ENCODE data around the gene CD209.
"Not testable (repeated sequence)": the region's sequence is repeated elsewhere in the genome, so short reads cannot be mapped to it uniquely, and the experiment has no call there.

CD209 gene

DNA sequence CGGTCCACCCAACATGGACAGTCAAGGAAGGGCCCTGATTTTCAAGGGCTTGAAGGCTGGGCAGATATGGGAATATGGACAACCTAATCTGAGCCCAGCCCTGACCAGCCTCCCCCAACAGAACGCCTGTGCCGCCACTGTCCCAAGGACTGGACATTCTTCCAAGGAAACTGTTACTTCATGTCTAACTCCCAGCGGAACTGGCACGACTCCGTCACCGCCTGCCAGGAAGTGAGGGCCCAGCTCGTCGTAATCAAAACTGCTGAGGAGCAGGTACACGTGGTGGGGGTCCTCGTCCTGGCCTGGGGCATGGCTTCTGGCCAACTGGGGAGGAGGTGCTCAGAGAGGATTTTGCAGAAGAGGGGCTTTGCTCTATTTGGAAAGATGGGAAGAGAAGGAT lies 19.2 kb upstream of the CD209 start:
- H3K4me3 ChIP-seq (ENCODE audit: low read depth, low read length), result no peak overlapping the region
- no peaks in the 10 kb centered on the region for H3K4me1 ChIP-seq (ENCODE audit: control insufficient read depth, insufficient read depth, low read length)
- CTCF ChIA-PET, result no interaction called here
- H3K9me3 ChIP-seq (ENCODE audit: control insufficient read depth, insufficient read depth, low read depth, low read length), result no peaks in the 10 kb centered on the region
- TF ChIP-seq ZNF155 (tag by site-specific recombination; IDR thresholded peaks at IDR 0.05) (no peak), ZNF140 (tag by site-specific recombination; IDR thresholded peaks at IDR 0.05) (no peak), ZNF843 (tag by site-specific recombination; IDR thresholded peaks at IDR 0.05) (no peak), ZNF664 (tag by site-specific recombination; IDR thresholded peaks at IDR 0.05) (no peak), ZNF114 (tag by site-specific recombination; IDR thresholded peaks at IDR 0.05) (no peak), GLI4 (tag by site-specific recombination; IDR thresholded peaks at IDR 0.05) (no peak), ZNF146 (tag by site-specific recombination; IDR thresholded peaks at IDR 0.05) (no peak), IKZF3 (tag by site-specific recombination; IDR thresholded peaks at IDR 0.05) (no peak), ZNF223 (tag by site-specific recombination; IDR thresholded peaks at IDR 0.05) (no peak), ZNF404 (tag by site-specific recombination; IDR thresholded peaks at IDR 0.05) (no peak), ZFP41 (tag by site-specific recombination; IDR thresholded peaks at IDR 0.05; ENCODE audit: borderline replicate concordance) (no peak), TRIM28 (IDR thresholded peaks at IDR 0.05; ENCODE audit: borderline replicate concordance, low read length) (no peak), ZNF76 (tag by site-specific recombination; IDR thresholded peaks at IDR 0.05; ENCODE audit: borderline replicate concordance, low read depth) (no peak), ZNF707 (tag by site-specific recombination; IDR thresholded peaks at IDR 0.05) (no peak), ZNF341 (tag by site-specific recombination; IDR thresholded peaks at IDR 0.05; ENCODE audit: low read depth) (no peak), OVOL3 (tag by site-specific recombination; IDR thresholded peaks at IDR 0.05) (no peak), ZNF530 (tag by site-specific recombination; IDR thresholded peaks at IDR 0.05; ENCODE audit: low read depth) (no peak)
- TF ChIP-seq, protein P1, sequence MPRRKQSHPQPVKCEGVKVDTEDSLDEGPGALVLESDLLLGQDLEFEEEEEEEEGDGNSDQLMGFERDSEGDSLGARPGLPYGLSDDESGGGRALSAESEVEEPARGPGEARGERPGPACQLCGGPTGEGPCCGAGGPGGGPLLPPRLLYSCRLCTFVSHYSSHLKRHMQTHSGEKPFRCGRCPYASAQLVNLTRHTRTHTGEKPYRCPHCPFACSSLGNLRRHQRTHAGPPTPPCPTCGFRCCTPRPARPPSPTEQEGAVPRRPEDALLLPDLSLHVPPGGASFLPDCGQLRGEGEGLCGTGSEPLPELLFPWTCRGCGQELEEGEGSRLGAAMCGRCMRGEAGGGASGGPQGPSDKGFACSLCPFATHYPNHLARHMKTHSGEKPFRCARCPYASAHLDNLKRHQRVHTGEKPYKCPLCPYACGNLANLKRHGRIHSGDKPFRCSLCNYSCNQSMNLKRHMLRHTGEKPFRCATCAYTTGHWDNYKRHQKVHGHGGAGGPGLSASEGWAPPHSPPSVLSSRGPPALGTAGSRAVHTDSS (tag by site-specific recombination; IDR thresholded peaks at IDR 0.05), result no peak
- POLR2A ChIA-PET, result interaction anchor here (0.6 to 1.1 kb wide), 2 partner anchors 17 to 451 kb away, joined by 3 read pairs; no protein-coding TSS in a partner anchor
- H3K36me3 ChIP-seq (ENCODE audit: control insufficient read depth in 2 of 2, insufficient read depth in 1 of 2, low read length in 2 of 2), result no peaks in the 10 kb centered on the region
- no peak overlapping the region for H3K27ac ChIP-seq (ENCODE audit: extremely low read depth, low read depth, low read length)

DNA sequence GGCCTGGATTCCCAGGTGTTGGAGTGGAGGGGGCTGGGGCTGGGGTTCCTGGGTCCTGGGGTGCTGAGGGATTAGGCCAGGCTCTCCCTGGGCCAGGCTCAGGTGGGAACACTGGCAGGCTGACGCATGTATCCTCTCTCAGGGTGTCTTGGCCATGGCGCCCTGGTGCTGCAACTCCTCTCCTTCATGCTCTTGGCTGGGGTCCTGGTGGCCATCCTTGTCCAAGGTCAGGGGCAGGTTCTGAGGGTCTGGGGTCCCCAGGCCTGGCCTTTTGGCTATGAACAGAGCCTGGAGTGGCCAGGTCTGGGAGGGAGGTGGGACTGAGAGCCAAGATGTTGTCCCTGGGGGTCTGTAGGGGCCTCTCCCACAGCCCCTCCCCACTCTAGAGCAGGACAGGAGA lies 17.7 kb upstream of the CD209 start:
- H3K9me3 ChIP-seq (ENCODE audit: control insufficient read depth, insufficient read depth, low read depth, low read length); H3K27ac ChIP-seq (ENCODE audit: extremely low read depth, low read depth, low read length); CTCF ChIA-PET; H3K4me1 ChIP-seq (ENCODE audit: control insufficient read depth, insufficient read depth, low read length); H3K4me3 ChIP-seq (ENCODE audit: low read depth, low read length); H3K36me3 ChIP-seq (ENCODE audit: control insufficient read depth in 2 of 2, insufficient read depth in 1 of 2, low read length in 2 of 2); POLR2A ChIA-PET: not testable (repeated sequence)

DNA sequence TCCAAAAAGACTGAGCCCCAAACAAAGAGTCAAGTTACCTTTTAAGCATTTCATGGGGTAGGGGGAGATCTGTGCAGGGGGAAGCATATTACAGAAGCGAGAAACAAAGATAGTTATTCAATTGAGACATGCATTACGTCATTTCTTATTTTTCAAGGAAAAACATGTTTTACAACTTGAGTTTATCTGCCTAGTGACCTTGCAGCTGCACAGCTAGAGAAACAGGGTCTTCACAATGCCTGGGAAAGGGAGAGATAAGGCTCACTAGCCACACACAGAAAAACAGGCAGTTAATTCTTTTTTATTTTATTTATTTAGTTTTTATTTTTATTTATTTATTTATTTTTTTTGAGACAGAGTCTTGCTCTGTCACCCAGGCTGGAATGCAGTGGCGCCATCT lies 16.8 kb upstream of the CD209 start:
- H3K36me3 ChIP-seq (ENCODE audit: control insufficient read depth in 2 of 2, insufficient read depth in 1 of 2, low read length in 2 of 2); H3K27ac ChIP-seq (ENCODE audit: extremely low read depth, low read depth, low read length); H3K4me3 ChIP-seq (ENCODE audit: low read depth, low read length); CTCF ChIA-PET; H3K4me1 ChIP-seq (ENCODE audit: control insufficient read depth, insufficient read depth, low read length); H3K9me3 ChIP-seq (ENCODE audit: control insufficient read depth, insufficient read depth, low read depth, low read length); POLR2A ChIA-PET: not testable (repeated sequence)

DNA sequence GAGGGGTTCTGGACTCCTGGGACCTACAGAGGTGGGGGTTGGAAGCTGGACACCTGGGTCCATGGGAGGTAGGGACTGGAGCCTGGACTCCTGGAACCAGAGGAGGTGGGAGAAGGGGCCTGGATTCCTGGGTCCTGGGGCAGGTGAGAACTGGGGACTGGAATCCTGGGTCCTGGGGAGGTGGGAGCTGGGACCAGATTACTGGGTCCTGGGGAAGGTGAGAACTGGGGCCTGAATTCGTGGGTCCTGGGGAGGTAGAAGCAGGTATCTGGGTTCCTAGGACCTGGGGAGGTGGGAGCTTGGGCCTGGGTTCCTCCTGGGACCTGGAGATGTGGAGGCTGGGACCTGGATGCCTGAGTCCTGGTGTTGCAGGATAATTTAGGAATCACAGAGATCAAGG lies 16.4 kb upstream of the CD209 start:
- Histone ChIP-seq H3K4me1 (ENCODE audit: control insufficient read depth, insufficient read depth, low read length) (no peaks in the 10 kb centered on the region), H3K36me3 (ENCODE audit: control insufficient read depth in 2 of 2, insufficient read depth in 1 of 2, low read length in 2 of 2) (no peaks in the 10 kb centered on the region), H3K9me3 (ENCODE audit: control insufficient read depth, insufficient read depth, low read depth, low read length) (no peaks in the 10 kb centered on the region), H3K27ac (ENCODE audit: extremely low read depth, low read depth, low read length) (no peak overlapping the region), H3K4me3 (ENCODE audit: low read depth, low read length) (no peak overlapping the region)
- ChIA-PET CTCF (no interaction called here), POLR2A (no interaction called here)
- TF ChIP-seq ZNF37A (tag by site-specific recombination; IDR thresholded peaks at IDR 0.05) (no peak), ZBTB8A (tag by site-specific recombination; IDR thresholded peaks at IDR 0.05) (no peak), GLI4 (tag by site-specific recombination; IDR thresholded peaks at IDR 0.05) (no peak), ZBTB20 (tag by site-specific recombination; IDR thresholded peaks at IDR 0.05) (no peak), ZNF629 (tag by site-specific recombination; IDR thresholded peaks at IDR 0.05) (no peak), ZSCAN16 (tag by site-specific recombination; IDR thresholded peaks at IDR 0.05) (no peak), ZFP37 (tag by site-specific recombination; IDR thresholded peaks at IDR 0.05) (no peak), ZEB2 (tag by site-specific recombination; IDR thresholded peaks at IDR 0.05) (no peak)
- TF ChIP-seq, protein P2, sequence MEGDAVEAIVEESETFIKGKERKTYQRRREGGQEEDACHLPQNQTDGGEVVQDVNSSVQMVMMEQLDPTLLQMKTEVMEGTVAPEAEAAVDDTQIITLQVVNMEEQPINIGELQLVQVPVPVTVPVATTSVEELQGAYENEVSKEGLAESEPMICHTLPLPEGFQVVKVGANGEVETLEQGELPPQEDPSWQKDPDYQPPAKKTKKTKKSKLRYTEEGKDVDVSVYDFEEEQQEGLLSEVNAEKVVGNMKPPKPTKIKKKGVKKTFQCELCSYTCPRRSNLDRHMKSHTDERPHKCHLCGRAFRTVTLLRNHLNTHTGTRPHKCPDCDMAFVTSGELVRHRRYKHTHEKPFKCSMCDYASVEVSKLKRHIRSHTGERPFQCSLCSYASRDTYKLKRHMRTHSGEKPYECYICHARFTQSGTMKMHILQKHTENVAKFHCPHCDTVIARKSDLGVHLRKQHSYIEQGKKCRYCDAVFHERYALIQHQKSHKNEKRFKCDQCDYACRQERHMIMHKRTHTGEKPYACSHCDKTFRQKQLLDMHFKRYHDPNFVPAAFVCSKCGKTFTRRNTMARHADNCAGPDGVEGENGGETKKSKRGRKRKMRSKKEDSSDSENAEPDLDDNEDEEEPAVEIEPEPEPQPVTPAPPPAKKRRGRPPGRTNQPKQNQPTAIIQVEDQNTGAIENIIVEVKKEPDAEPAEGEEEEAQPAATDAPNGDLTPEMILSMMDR (tag by site-specific recombination; IDR thresholded peaks at IDR 0.05), result no peak
- TF ChIP-seq, protein P3, sequence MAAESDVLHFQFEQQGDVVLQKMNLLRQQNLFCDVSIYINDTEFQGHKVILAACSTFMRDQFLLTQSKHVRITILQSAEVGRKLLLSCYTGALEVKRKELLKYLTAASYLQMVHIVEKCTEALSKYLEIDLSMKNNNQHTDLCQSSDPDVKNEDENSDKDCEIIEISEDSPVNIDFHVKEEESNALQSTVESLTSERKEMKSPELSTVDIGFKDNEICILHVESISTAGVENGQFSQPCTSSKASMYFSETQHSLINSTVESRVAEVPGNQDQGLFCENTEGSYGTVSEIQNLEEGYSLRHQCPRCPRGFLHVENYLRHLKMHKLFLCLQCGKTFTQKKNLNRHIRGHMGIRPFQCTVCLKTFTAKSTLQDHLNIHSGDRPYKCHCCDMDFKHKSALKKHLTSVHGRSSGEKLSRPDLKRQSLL (tag by site-specific recombination; IDR thresholded peaks at IDR 0.05), result no peak

All from HEK293 (cell line).